Measurements from ENCODE around the gene CNTD1.
"Not testable (repeated sequence)": the region's sequence is repeated elsewhere in the genome, so short reads cannot be mapped to it uniquely, and the experiment has no call there.

The CNTD1 gene, protein sequence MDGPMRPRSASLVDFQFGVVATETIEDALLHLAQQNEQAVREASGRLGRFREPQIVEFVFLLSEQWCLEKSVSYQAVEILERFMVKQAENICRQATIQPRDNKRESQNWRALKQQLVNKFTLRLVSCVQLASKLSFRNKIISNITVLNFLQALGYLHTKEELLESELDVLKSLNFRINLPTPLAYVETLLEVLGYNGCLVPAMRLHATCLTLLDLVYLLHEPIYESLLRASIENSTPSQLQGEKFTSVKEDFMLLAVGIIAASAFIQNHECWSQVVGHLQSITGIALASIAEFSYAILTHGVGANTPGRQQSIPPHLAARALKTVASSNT

DNA sequence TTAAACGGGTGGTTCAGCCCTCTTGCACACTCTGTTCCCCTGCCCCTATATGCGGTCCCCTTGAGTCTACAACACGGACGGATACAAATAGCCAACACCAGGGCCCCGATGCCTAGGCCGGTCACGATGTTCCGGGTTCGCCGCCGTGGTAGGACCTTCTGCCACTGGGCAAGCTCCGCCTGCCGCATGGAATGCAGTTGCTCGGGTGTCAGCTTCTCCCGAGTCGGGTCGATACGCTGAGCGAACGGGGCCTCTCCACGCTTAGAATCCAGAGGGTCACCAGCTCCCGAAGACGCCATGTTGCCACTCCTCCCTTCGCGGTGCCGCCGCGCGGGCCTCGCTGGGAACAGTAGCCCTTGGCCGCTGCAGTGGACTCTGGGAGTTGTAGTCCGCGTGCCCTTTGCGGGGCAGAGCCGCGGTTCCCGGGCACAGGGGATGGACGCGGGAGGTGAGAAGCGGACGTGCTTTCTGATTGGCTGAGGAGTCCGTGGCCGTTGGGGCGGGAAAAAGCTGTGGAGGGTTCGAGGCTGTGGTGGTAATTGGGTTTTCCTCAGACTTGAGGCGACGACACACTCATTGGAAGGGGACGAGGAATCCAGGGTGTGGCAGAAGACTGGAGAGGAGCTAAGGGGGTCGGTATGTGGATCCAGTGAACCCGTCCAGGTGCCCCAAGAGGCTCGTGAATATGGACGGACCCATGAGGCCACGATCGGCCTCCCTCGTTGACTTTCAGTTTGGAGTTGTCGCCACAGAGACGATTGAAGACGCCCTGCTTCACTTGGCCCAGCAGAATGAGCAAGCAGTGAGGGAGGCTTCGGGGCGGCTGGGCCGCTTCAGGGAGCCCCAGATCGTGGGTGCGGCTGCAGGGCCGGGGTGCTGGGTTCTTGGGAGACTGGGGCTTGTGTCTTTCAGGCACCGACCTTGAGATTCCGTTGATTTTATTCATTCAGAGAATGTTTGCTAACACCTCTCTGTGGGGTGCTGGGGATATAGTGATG lies at the start of gene CNTD1, which contains the start of gene COA3:
Gene CNTD1, plus strand, starts transcription at position 479 of the 998 bp plus-strand sequence. Its CDS starts 207 bp downstream, at position 686.
Gene COA3, minus strand, starts transcription at position 322 of the 998 bp plus-strand sequence. Its CDS starts 23 bp downstream, at position 299.
- peak; percentile 79 for DNase-seq

DNA sequence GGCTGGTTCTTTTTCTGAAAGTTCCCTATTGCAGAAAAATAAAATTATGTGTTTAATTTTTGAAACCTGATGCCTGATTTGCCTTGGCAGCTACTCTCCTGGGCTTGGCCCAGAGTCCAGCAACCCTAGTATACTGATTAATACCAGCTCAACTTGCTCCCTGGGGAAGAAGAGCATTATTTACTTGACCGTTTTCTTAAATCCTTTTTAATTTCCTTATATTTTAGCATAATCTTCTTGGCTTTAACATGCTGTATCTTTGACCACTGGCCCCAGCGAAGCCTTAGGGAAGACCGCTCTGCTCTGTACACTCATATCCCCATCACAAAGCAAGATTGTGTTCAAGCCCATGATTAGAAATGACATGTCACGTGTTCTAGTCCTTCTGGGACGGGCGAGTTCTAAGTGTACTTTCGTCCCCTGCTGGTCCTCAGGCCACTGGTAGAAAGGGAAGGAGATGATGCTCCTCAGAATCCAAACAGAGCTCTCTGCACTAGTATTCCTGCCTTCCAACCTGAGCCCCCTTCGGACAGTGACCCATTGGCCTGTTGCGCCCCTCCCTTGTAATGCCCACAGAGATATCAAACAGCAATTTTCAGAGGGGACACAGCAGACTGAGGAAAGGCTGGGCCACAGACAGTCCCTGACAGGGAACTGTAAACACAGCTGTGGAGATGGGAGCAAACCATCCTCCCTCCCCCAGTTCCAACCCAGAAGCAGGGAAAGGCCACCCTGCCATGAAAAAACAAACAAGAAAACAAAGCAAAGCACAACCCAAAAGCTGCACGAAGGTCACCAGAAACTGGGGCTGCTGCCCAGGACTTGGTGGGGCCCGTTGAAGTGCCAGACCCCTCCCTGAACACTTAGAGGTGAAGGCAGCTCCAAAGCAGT lies 49.5 kb upstream of the CNTD1 start:
- DNase-seq, result no peak

DNA sequence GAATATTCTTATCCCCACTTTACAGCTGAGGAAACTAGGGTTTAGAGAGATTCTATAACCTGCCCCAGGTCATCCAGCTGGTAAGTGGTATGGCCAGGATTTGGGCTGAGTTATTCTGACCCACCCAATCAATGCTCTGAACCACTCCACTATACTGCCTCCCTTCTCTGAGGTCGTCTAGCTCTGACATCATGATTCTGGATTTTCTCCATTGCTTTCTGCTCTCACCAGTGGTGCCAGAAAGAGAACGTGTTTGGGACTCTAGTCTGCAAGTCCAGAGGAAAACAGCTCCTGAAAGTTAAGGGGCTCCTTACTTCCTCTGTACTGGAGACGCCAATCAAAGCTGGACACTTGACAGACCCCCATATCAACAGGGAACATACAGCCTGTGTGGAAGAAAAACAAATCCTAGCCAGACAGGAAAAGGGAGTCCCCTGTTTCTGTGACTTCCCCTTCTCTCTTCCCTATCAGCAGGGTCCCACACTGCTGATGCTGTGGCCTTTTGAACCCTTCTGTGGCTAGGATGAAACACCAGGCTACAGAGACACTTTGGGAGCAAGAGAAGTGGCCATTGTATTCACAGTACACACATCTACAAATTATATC lies 47.8 kb upstream of the CNTD1 start:
- DNase-seq, result no peak

- DNase-seq, result no peak
Observed at GRCh38 chr17:42751628-42752027, 47.0 kb upstream of the CNTD1 start.

DNA sequence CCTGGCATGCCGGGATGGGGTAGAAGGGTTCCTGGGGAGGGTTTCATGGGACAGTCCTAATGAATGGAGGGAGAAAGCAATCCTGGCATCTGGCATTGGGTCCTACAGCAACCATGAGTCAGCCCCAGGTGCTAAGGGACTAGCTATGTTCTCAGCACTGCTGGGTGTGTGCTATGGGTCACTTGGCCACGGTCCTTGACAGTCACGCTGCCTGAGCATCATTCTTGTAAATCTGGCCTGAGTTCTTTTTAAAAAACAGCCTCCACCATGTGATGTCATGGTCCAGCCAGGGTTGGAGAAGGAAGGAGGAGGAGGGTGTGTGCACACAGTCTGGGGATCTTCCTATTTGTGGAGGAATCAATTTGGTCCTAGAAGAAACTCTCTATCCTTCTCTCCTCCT lies 43.9 kb upstream of the CNTD1 start:
- no peak for DNase-seq

GRCh38 chr17:42759982-42760651 lies 38.5 kb upstream of the CNTD1 start:
- DNase-seq, result no peak

DNA sequence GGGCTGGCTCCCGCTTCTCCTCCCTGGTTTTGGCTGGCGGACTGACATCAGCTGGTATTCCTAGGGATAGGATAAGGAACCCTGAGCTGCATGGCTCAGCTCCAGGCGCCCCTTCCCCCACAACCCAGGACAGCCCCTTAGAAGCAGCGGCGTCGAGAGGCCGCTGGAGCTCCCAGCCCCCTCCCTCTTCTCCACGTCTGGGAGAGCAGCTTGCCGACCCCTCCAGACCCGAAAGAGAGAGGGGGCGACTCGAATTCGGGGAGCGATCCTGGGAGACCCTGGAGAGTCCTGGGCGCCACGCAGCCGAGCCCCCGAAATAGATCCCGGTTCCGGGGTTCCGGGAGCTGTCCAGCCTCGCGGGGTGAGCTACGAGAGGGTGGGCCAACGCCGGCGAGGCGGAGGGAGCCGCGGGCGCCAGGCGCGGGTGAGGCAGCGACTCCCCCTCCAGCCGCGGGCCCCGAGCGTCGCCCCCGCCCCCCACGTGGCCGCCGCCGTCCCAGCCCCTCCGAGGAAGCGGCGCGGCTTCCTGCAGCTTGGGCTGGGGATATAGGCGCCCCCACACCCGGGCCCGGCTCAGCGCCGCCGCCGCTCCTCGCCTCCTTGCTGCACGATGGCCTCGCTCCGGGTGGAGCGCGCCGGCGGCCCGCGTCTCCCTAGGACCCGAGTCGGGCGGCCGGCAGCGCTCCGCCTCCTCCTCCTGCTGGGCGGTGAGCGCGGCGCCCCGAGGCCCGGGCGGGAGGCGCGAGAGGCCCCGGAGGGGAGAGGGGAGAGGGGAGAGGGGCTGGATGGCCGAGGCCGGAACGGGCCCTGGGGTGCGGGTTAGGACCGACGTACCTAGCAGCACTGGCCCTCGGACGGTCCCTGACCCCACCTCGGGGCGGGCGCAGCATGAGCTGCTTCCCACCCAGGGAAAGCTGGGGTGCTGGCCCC lies 37.7 kb upstream of the CNTD1 start, which contains the start of gene RAMP2:
Gene RAMP2, plus strand, starts transcription at position 576 of the 930 bp plus-strand sequence. Its CDS starts 35 bp downstream, at position 611.
- DNase-seq, result no peak

DNA sequence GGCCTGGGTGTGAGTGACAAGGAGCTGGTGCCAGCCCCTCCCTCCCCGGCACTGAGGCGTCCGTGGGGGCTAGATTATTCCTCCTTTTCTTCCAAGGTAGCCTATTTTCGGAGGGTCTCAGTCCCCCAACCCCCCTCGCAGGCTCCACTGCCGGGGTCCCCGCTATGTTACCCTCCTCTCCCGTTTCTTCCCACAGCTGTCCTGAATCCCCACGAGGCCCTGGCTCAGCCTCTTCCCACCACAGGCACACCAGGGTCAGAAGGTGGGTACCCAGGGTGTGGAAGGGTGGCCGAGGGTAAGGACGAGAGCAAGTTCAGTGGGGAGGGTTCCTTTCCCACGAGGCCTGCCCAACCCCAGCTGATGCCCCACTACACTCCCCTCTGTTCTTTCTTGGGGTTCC lies 37.0 kb upstream of the CNTD1 start:
- DNase-seq, result no peak

DNA sequence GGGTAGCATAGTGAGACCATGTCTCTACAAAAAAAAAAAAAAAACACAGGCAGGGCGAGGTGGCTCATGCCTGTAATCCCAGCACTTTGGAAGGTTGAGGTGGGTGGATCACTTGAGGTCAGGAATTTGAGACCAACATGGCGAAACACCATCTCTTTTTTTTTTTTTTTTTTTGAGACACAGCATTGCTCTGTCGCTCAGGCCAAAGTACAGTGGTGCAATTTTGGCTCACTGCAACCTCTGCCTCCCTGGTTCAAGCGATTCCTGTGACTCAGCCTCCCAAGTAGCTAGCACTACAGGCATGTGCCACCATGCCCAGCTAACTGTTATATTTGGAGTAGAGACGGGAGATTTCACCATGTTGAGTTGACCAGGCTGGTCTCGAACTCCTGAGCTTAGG lies 32.5 kb upstream of the CNTD1 start:
- DNase-seq, result no peak

- no peak for DNase-seq
Observed at GRCh38 chr17:42767512-42767911, 31.1 kb upstream of the CNTD1 start.

- DNase-seq, result not testable (repeated sequence)
Observed at GRCh38 chr17:42768006-42768405, 30.7 kb upstream of the CNTD1 start.

DNA sequence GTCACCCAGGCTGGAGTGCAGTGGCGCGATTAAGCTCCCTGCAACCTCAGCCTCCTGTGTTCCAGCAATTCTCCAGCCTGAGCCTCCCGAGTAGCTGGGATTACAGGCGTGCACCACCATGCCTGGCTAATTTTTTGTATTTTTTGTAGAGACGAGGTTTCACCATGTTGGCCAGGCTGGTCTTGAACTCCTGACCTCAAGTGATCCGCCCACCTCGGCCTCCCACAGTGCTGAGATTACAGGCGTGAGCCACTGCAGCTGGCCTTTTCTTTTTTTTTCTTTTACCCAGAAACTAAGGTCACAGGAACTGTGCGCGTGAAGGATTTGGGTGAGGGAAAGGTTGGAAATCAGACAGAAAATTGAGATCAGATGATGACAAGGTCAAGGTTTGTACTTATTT lies 28.7 kb upstream of the CNTD1 start:
- DNase-seq, result not testable (repeated sequence)

DNA sequence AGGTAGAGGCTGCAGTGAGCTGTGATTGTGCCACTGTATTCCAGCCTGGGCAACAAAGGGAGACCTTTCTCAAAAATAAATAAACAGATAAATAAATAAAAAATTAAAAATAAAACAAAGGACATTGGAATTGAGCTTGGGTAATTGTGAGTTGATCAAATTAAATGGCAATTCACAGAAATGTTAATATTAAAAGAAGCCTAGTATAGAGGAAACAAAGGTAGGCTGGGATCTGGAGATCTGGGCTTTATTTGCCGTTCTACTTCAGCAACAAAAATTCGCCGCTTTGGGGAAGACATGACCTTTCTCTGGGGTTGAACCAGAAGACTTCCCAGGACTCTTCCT lies 25.7 kb upstream of the CNTD1 start:
- no peak for DNase-seq

DNA sequence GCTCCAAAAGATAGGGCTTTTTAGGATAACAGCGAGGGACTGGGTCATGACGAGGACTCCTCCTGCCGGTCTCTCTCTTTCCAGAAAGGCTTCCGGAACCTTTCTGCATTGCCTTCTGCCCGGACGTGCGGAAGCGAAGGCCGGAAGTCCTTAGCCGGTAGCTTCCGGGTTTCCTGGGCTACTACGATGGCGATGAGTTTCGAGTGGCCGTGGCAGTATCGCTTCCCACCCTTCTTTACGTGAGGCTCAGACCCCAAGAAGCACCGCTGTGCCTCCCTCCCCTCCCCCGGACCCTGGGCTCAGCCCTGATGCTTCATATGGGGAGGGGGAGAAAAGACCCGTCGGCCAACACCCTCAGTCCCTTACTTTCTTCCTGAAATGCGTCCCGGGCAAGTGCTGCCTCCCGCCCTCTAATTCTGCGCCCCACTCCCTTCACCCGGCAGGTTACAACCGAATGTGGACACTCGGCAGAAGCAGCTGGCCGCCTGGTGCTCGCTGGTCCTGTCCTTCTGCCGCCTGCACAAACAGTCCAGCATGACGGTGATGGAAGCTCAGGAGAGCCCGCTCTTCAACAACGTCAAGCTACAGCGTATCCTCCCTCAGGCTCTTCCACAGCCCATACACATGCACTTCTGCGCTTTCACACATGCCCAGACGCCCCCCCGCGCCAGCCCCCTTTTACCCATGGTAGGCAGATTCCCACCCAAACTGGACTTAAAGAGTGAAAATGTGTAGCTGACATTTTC lies 25.2 kb upstream of the CNTD1 start, which contains the start of gene VPS25:
Gene VPS25, plus strand, starts transcription at position 160 of the 746 bp plus-strand sequence. Its CDS starts 27 bp downstream, at position 187.
- DNase-seq, result peak; percentile 73

GRCh38 chr17:42774066-42774745 lies 24.5 kb upstream of the CNTD1 start:
- DNase-seq, result no peak

- DNase-seq, result no peak
Observed at GRCh38 chr17:42775534-42776098, 23.0 kb upstream of the CNTD1 start.

- DNase-seq, result no peak
Observed at GRCh38 chr17:42778570-42778969, 20.1 kb upstream of the CNTD1 start.

GRCh38 chr17:42779304-42779935 lies 19.2 kb upstream of the CNTD1 start:
- DNase-seq, result no peak

Data from activated CD4-positive, CD25-positive, alpha-beta regulatory T cell treated with anti-CD3 and anti-CD28 coated beads, Interleukin-2, amount 50 U/mL, for 72 hours (primary cell).